B cell (primary cell): ENCODE results near the gene KIF26B. TPM values are rescaled to one million over a fixed set of nuclear protein-coding genes. Genes with fewer than 3 reads are reported as not detected.

Experiments used
- ATAC-seq: fragments of 200-7000 bp; cut with Tn5 transposase; one replicate; pipeline ENCODE4 v1.10.0; 2021; ENCODE audit warnings: low read depth, mild to moderate bottlenecking, moderate number of reproducible peaks, moderate library complexity
- CTCF ChIA-PET: fragments of 350-600 bp; sonication (Branson Sonifier 250); formaldehyde crosslinking; loops from one replicate; lab custom pipeline; 2021; ENCODE audit warnings: antibody characterized with exemption, inconsistent platforms; lab: Charles Lee
- POLR2A ChIA-PET: fragments of 350-600 bp; sonication (Branson Sonifier 250); formaldehyde crosslinking; loops from one replicate; lab custom pipeline; 2021; ENCODE audit warnings: antibody characterized with exemption; lab: Charles Lee
- DNase-seq: peaks from one replicate; pipeline ENCODE4 v3.0.0; 2013
- H2AFZ ChIP-seq: 2 replicates; pipeline ENCODE4 v1.6.1; 2012; ENCODE audit warnings: mild to moderate bottlenecking, low read depth, low read length; ENCODE audit not compliant: insufficient read depth, poor library complexity, severe bottlenecking
- H3K27ac ChIP-seq, 2 donors: 1 replicate in 1 of 2; 2 replicates in 1 of 2; pipeline ENCODE4 v1.5.1; 2012 to 2013; ENCODE audit warnings: low read length in 2 of 2, mild to moderate bottlenecking in 2 of 2, moderate library complexity in 1 of 2
- H3K27me3 ChIP-seq, 4 experiments: fragments of 200-600 bp in 1 of 4; sonication (generic) in 1 of 4; replicated peaks in 1 of 4; 1 replicate in 2 of 4; 2 replicates in 2 of 4; pipeline versions ENCODE4 v1.6.1 to v1.7.0; 2013 to 2016; ENCODE audit warnings: low read length in 3 of 4, mild to moderate bottlenecking in 2 of 4, mixed read lengths in 1 of 4, moderate library complexity in 1 of 4; ENCODE audit not compliant: insufficient read depth in 4 of 4, control insufficient read depth in 3 of 4; ENCODE audit errors: control extremely low read depth in 1 of 4
- H3K36me3 ChIP-seq, 2 experiments: replicated peaks in 1 of 2; 1 replicate in 1 of 2; 2 replicates in 1 of 2; pipeline versions ENCODE4 v1.6.1 to v1.7.1; 2013; ENCODE audit warnings: low read length in 1 of 2; ENCODE audit not compliant: insufficient read depth in 2 of 2, control insufficient read depth in 1 of 2; ENCODE audit errors: control extremely low read depth in 1 of 2, extremely low read depth in 1 of 2
- H3K4me1 ChIP-seq, 2 donors: fragments of 200-600 bp in 1 of 2; sonication (generic) in 1 of 2; 1 replicate in 1 of 2; 2 replicates in 1 of 2; pipeline versions ENCODE4 v1.5.1 to v1.6.1; 2013 to 2017; ENCODE audit warnings: low read length in 2 of 2; ENCODE audit not compliant: control insufficient read depth in 2 of 2, insufficient read depth in 2 of 2
- H3K4me2 ChIP-seq: replicated peaks from 2 replicates; pipeline ENCODE3; 2012; ENCODE audit warnings: mild to moderate bottlenecking, low read depth, low read length; ENCODE audit not compliant: poor library complexity, severe bottlenecking
- H3K4me3 ChIP-seq, 5 experiments: fragments of 200-600 bp in 1 of 5; sonication (generic) in 1 of 5; 1 replicate in 3 of 5; 2 replicates in 2 of 5; pipeline versions ENCODE4 v1.5.1 to v1.7.0; 2011 to 2016; ENCODE audit warnings: low read length in 4 of 5, mild to moderate bottlenecking in 4 of 5, low read depth in 2 of 5, control low read depth in 1 of 5, moderate library complexity in 1 of 5; ENCODE audit not compliant: insufficient read depth in 1 of 5; ENCODE audit errors: control extremely low read depth in 1 of 5, extremely low read depth in 1 of 5
- H3K79me2 ChIP-seq: fragments of 200-600 bp; sonication (generic); one replicate; pipeline ENCODE4 v1.6.0; 2016; ENCODE audit warnings: low read length; ENCODE audit not compliant: control insufficient read depth, insufficient read depth
- H3K9ac ChIP-seq: fragments of 200-600 bp; sonication (generic); 2 replicates; pipeline ENCODE4 v1.6.1; 2017; ENCODE audit warnings: mild to moderate bottlenecking, low read length, moderate library complexity
- H3K9me3 ChIP-seq, 3 donors: one replicate each; pipeline versions ENCODE4 v1.6.1 to v1.7.1; 2013; ENCODE audit warnings: low read length in 2 of 3; ENCODE audit not compliant: control insufficient read depth in 2 of 3, insufficient read depth in 1 of 3; ENCODE audit errors: control extremely low read depth in 1 of 3
- H4K20me1 ChIP-seq: 2 replicates; pipeline ENCODE4 v1.6.0; 2012; ENCODE audit warnings: mild to moderate bottlenecking, low read length; ENCODE audit not compliant: insufficient read depth, control insufficient read depth, poor library complexity, severe bottlenecking
- H3K27ac Mint-ChIP-seq: one replicate; pipeline ENCODE4 v1.8.0; 2021; ENCODE audit warnings: mixed read lengths
- H3K27me3 Mint-ChIP-seq: one replicate; pipeline ENCODE4 v1.8.0; 2021; ENCODE audit warnings: mixed read lengths
- H3K4me1 Mint-ChIP-seq: one replicate; pipeline ENCODE4 v1.8.0; 2021; ENCODE audit warnings: mixed read lengths
- H3K4me3 Mint-ChIP-seq: one replicate; pipeline ENCODE4 v1.8.0; 2021; ENCODE audit warnings: mixed read lengths
- H3K9me3 Mint-ChIP-seq: one replicate; pipeline ENCODE4 v1.8.0; 2022; ENCODE audit warnings: mixed read lengths; ENCODE audit not compliant: insufficient read depth
- EZH2 ChIP-seq: IDR thresholded peaks from 2 replicates; pipeline ENCODE4 v1.6.1; 2012; ENCODE audit warnings: borderline replicate concordance, low read depth, mild to moderate bottlenecking, moderate library complexity, low read length; ENCODE audit not compliant: insufficient read depth, poor library complexity, severe bottlenecking
- WGBS: methylation state at CpG from one replicate; pipeline ENCODE4 v1.1.5; 2013; ENCODE audit warnings: missing lambda C conversion rate; ENCODE audit not compliant: insufficient coverage; 5-methylcytosine and 5-hydroxymethylcytosine counted together
- intact Hi-C: fragments of 100-400 bp; cut with micrococcal nuclease; formaldehyde crosslinking; loops from one replicate; pipeline ENCODE4 v1.10.0; 2022
- polyA plus RNA-seq: library from polyadenylated mRNA; depleted of rRNA; stranded (reverse); fragments of >200 nt; gene quantifications from 2 replicates; pipeline ENCODE4 v1.2.3, GENCODE V29; 2012
- total RNA-seq, 2 donors: library from RNA; stranded (reverse); fragments of 120-200 nt in 1 of 2; gene quantifications; 1 replicate in 1 of 2; 2 replicates in 1 of 2; pipeline versions ENCODE4 v1.2.3 to v1.2.4, GENCODE V29; 2013 to 2022
- TF ChIP-seq, protein P1 (sequence below): fragments of 200-600 bp; IDR thresholded peaks from one replicate; pipeline ENCODE4 v1.8.0; 2022; ENCODE audit warnings: antibody characterized with exemption, mild to moderate bottlenecking

KIF26B gene
- total and polyA plus RNA-seq, 2 donors (not counting 1 experiment from before 2014, with no cell fraction given): 0.62 TPM; not detected in 1

DNA sequence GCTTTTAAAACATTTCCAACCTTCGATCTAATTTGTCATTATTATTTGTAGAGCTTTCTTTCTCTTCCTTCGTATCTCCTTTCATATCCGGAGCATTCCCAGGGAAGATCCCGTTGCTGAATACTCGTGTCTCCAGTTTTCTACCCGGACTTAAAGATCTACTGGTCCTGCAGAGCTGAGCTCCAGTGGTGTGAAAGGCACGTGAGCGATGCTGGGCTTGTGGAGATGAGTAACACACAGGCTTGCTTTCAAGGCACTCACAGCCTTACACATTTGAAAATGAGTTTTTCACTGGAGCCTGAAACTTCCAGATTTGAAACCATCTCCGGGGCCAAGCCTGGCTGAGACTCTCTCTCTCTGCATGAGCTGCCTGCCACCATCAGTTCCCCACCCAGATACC, 428.3 kb downstream of the KIF26B start:
- no peak overlapping the region for H3K4me2 ChIP-seq
- intact Hi-C loops: no loop called here
- 89% methylated on average over 1 of the region's 9 CpGs for WGBS
- Mint-ChIP-seq H3K27me3 (peaks cover 15% of the 10 kb centered on the region), H3K9me3 (no peaks in the 10 kb centered on the region), H3K4me3 (no peak overlapping the region), H3K4me1 (no peaks in the 10 kb centered on the region), H3K27ac (no peak overlapping the region)
- no peak for TF ChIP-seq EZH2
- TF ChIP-seq, protein P1, sequence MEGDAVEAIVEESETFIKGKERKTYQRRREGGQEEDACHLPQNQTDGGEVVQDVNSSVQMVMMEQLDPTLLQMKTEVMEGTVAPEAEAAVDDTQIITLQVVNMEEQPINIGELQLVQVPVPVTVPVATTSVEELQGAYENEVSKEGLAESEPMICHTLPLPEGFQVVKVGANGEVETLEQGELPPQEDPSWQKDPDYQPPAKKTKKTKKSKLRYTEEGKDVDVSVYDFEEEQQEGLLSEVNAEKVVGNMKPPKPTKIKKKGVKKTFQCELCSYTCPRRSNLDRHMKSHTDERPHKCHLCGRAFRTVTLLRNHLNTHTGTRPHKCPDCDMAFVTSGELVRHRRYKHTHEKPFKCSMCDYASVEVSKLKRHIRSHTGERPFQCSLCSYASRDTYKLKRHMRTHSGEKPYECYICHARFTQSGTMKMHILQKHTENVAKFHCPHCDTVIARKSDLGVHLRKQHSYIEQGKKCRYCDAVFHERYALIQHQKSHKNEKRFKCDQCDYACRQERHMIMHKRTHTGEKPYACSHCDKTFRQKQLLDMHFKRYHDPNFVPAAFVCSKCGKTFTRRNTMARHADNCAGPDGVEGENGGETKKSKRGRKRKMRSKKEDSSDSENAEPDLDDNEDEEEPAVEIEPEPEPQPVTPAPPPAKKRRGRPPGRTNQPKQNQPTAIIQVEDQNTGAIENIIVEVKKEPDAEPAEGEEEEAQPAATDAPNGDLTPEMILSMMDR: no peak
- ChIA-PET POLR2A (no interaction called here), CTCF (no interaction called here)
- no peaks in the 10 kb centered on the region for H3K4me1 ChIP-seq
- no peak overlapping the region for H3K9ac ChIP-seq
- ATAC-seq (no peak), DNase-seq (no peak)
- no peaks in the 10 kb centered on the region for H3K79me2 ChIP-seq
- no peaks in the 10 kb centered on the region for H4K20me1 ChIP-seq
- peaks cover 0 to 2% (median 0%) of the 10 kb centered on the region in 4 experiments for H3K27me3 ChIP-seq
- no peaks in the 10 kb centered on the region for H3K9me3 ChIP-seq
- H2AFZ ChIP-seq: no peak overlapping the region
- no peak overlapping the region for H3K27ac ChIP-seq
- no peak overlapping the region for H3K4me3 ChIP-seq
- H3K36me3 ChIP-seq: no peaks in the 10 kb centered on the region

DNA sequence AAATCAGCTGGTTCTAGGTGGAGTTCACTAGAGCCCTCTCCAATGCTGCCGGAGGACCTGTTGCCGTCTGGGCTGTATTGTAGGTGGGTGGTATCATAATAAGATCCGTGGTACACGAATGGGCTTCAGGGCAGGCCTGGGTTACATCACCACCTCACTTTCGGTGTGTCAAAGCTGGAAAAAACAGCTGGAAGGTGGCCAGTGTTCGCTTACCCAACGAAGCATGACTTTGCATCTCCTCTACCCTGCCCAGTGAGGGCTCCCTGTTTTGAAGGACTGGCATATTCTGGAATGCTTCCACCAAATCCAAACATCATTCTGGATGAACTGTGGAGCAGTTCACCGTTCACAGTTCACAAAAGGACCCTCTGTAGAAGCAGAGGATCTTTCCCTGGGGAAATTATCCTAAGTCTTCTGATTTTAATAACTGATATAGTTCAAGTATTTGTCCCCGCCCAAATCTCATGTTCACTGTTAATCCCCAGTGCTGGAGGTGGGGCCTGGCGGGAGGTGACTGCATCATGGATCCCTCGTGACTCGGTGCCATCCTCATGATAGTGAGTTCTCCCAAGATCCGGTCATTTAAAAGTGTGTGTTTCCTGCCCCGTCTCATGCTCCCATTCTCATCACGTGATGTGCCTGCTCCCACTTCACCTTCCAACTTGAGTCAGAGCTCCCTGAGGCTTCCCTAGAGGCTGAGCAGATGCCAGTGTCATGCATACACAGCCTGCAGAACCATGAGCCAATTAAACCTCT, 429.0 kb downstream of the KIF26B start:
- H3K79me2 ChIP-seq: no peaks in the 10 kb centered on the region
- peaks cover 0 to 2% (median 0%) of the 10 kb centered on the region in 4 experiments for H3K27me3 ChIP-seq
- no peak overlapping the region for H3K9ac ChIP-seq
- 61% methylated on average over 13 of the region's 15 CpGs for whole genome bisulfite sequencing
- intact Hi-C loops: no loop called here
- ChIA-PET POLR2A (no interaction called here), CTCF (no interaction called here)
- peaks cover 10% of the 10 kb centered on the region for H3K27me3 Mint-ChIP-seq
- H3K27ac ChIP-seq: no peak overlapping the region
- H3K36me3 ChIP-seq: no peaks in the 10 kb centered on the region
- H3K9me3 Mint-ChIP-seq: no peaks in the 10 kb centered on the region
- DNase-seq (no peak), ATAC-seq (no peak)
- H4K20me1 ChIP-seq: no peaks in the 10 kb centered on the region
- no peak overlapping the region for H3K4me2 ChIP-seq
- no peak overlapping the region for H3K4me3 Mint-ChIP-seq
- no peak overlapping the region for H2AFZ ChIP-seq
- H3K9me3 ChIP-seq: no peaks in the 10 kb centered on the region
- no peak overlapping the region for H3K27ac Mint-ChIP-seq
- no peaks in the 10 kb centered on the region for H3K4me1 ChIP-seq
- no peak for TF ChIP-seq EZH2
- H3K4me3 ChIP-seq: no peak overlapping the region
- H3K4me1 Mint-ChIP-seq: no peaks in the 10 kb centered on the region
